GM23338 (cell line): ENCODE results near the gene ANP32D. TPM values are rescaled to one million over a fixed set of nuclear protein-coding genes. Genes with fewer than 3 reads are reported as not detected.
"Not testable (repeated sequence)": the region's sequence is repeated elsewhere in the genome, so short reads cannot be mapped to it uniquely, and the experiment has no call there.

Experiments
- ATAC-seq: fragments of 200-7000 bp; cut with Tn5 transposase; 3 replicates; pipeline ENCODE4 v1.9.1; 2020
- DNase-seq: peaks from one replicate; pipeline ENCODE4 v3.0.0-alpha.2; 2015; ENCODE audit warnings: low spot score
- H2AFZ ChIP-seq: fragments of 200-600 bp; sonication (generic); 2 replicates; pipeline ENCODE4 v1.8.0; 2016; ENCODE audit warnings: antibody characterized with exemption, mild to moderate bottlenecking, moderate library complexity
- H3F3A ChIP-seq: fragments of 200-600 bp; sonication (generic); replicated peaks from 2 replicates; pipeline ENCODE4 v1.8.0; 2017; ENCODE audit warnings: antibody characterized with exemption, mixed run types, low read depth
- H3K27ac ChIP-seq: fragments of 200-600 bp; sonication (generic); 2 replicates; pipeline ENCODE4 v1.6.1; 2016; ENCODE audit warnings: low read depth
- H3K27me3 ChIP-seq: fragments of 200-600 bp; sonication (generic); 2 replicates; pipeline ENCODE4 v1.8.0; 2016; ENCODE audit warnings: mild to moderate bottlenecking, mixed run types, moderate library complexity; ENCODE audit not compliant: insufficient read depth
- H3K36me3 ChIP-seq: fragments of 200-600 bp; sonication (generic); 2 replicates; pipeline ENCODE4 v1.8.0; 2016; ENCODE audit warnings: mild to moderate bottlenecking; ENCODE audit not compliant: insufficient read depth
- H3K4me1 ChIP-seq: fragments of 200-600 bp; sonication (generic); 2 replicates; pipeline ENCODE4 v1.8.0; 2016; ENCODE audit warnings: mild to moderate bottlenecking, moderate library complexity; ENCODE audit not compliant: insufficient read depth
- H3K4me2 ChIP-seq: fragments of 200-600 bp; sonication (generic); 2 replicates; pipeline ENCODE4 v1.7.1; 2017; ENCODE audit warnings: mixed run types
- H3K4me3 ChIP-seq: fragments of 200-600 bp; sonication (generic); 2 replicates; pipeline ENCODE4 v1.6.1; 2016; ENCODE audit warnings: mixed run types
- H3K79me2 ChIP-seq: fragments of 200-600 bp; sonication (generic); replicated peaks from 2 replicates; pipeline ENCODE4 v1.8.0; 2017; ENCODE audit warnings: mild to moderate bottlenecking; ENCODE audit not compliant: insufficient read depth
- H3K9me2 ChIP-seq: fragments of 200-600 bp; sonication (generic); 2 replicates; pipeline ENCODE4 v1.8.0; 2017; ENCODE audit not compliant: insufficient read depth
- H4K20me1 ChIP-seq: fragments of 200-600 bp; sonication (generic); replicated peaks from 2 replicates; pipeline ENCODE4 v1.8.0; 2017; ENCODE audit warnings: mild to moderate bottlenecking; ENCODE audit not compliant: insufficient read depth
- H3K27ac Mint-ChIP-seq: 2 replicates; pipeline ENCODE4 v1.8.0; 2020; ENCODE audit warnings: inconsistent platforms, mild to moderate bottlenecking, moderate library complexity, mixed read lengths
- H3K27me3 Mint-ChIP-seq: 3 replicates; pipeline ENCODE4 v1.8.0; 2022; ENCODE audit warnings: low read depth, mild to moderate bottlenecking, moderate library complexity, mixed read lengths, inconsistent platforms; ENCODE audit not compliant: insufficient read depth, poor library complexity
- H3K36me3 Mint-ChIP-seq: 3 replicates; pipeline ENCODE4 v1.8.0; 2021; ENCODE audit warnings: low read depth, mild to moderate bottlenecking, inconsistent platforms, moderate library complexity, mixed read lengths
- H3K4me1 Mint-ChIP-seq: 3 replicates; pipeline ENCODE4 v1.8.0; 2020; ENCODE audit warnings: mild to moderate bottlenecking, inconsistent platforms, mixed read lengths
- H3K4me3 Mint-ChIP-seq: 3 replicates; pipeline ENCODE4 v1.8.0; 2021; ENCODE audit warnings: moderate library complexity, mild to moderate bottlenecking, inconsistent platforms, mixed read lengths
- H3K9me3 Mint-ChIP-seq: 3 replicates; pipeline ENCODE4 v1.8.0; 2020; ENCODE audit warnings: moderate library complexity, mild to moderate bottlenecking, inconsistent platforms, mixed read lengths
- polyA plus RNA-seq: library from polyadenylated mRNA; unstranded; fragments of >200 nt; fragmentation: Nextera tagmentation; extraction: Ambion mirVana; gene quantifications from 2 replicates; pipeline ENCODE4 v1.2.1, GENCODE V29; 2016
- total RNA-seq: library from RNA; depleted of rRNA; stranded (reverse); fragments of >200 nt; shearing (Covaris generic); gene quantifications from 2 replicates; pipeline ENCODE4 v1.2.3, GENCODE V29; 2014; rRNA removed

The ANP32D gene
- total and polyA plus RNA-seq, 2 experiments from 2014 or later, result not detected

DNA sequence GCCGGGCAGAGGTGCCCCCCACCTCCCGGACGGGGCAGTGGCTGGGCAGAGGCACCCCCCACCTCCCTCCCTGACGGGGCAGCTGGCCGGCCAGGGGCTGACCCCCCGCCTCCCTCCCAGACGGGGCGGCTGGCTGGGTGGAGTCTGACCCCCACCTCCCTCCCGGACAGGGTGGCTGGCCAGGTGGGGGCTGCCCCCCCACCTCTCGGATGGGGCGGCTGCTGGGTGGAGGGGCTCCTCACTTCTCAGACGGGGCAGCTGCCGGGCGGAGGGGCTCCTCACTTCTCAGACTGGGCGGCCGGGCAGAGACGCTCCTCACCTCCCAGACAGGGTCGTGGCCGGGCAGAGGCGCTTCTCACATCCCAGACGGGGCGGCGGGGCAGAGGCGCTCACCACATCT lies 48.0 kb downstream of the ANP32D start:
- not testable (repeated sequence) for H3F3A ChIP-seq, H3K9me2 ChIP-seq, H3K4me3 Mint-ChIP-seq, H3K27me3 Mint-ChIP-seq, H3K36me3 Mint-ChIP-seq, H3K27ac ChIP-seq, H3K4me1 Mint-ChIP-seq, H3K27ac Mint-ChIP-seq, ATAC-seq, H2AFZ ChIP-seq, H3K4me1 ChIP-seq, H3K4me2 ChIP-seq, H3K27me3 ChIP-seq, DNase-seq, H3K36me3 ChIP-seq, H3K79me2 ChIP-seq, H3K4me3 ChIP-seq, H4K20me1 ChIP-seq
- peaks cover 12% of the 10 kb centered on the region for H3K9me3 Mint-ChIP-seq

Other genes with a start within 250 kb of the ANP32D start
- 5.3 and 7.2 TPM in 2 replicates for gene ZNF641, start 121.6 kb upstream of the ANP32D start, total RNA-seq
- gene ZNF641, start 121.6 kb upstream of the ANP32D start, polyA plus RNA-seq, result 1.4 and 1.7 TPM in 2 replicates
- gene C12orf54, start 9.9 kb downstream of the ANP32D start, total RNA-seq, result not detected in 2 replicates
- gene C12orf54, start 9.9 kb downstream of the ANP32D start, polyA plus RNA-seq, result not detected in 2 replicates
- not detected in 2 replicates for gene OR8S1, start 53.1 kb downstream of the ANP32D start, total RNA-seq
- not detected in 2 replicates for gene OR8S1, start 53.1 kb downstream of the ANP32D start, polyA plus RNA-seq
- not detected in 2 replicates for gene LALBA, start 97.5 kb downstream of the ANP32D start, total RNA-seq
- gene LALBA, start 97.5 kb downstream of the ANP32D start, polyA plus RNA-seq, result not detected in 2 replicates
- 71.3 and 92.5 TPM in 2 replicates for gene KANSL2, start 209.7 kb downstream of the ANP32D start, total RNA-seq
- gene KANSL2, start 209.7 kb downstream of the ANP32D start, polyA plus RNA-seq, result 29.3 and 35.1 TPM in 2 replicates
- 28.7 and 33.6 TPM in 2 replicates for gene CCNT1, start 244.1 kb downstream of the ANP32D start, total RNA-seq
- gene CCNT1, start 244.1 kb downstream of the ANP32D start, polyA plus RNA-seq, result 9.3 and 12.8 TPM in 2 replicates